Right lobe of liver (tissue), 6 donors: ENCODE data around the gene LGR4. TPM values are rescaled to one million over a fixed set of nuclear protein-coding genes. Genes with fewer than 3 reads are reported as not detected.
A peak's percentile ranks its signal among the peaks of the same experiment; 100 is the strongest.
"Not testable (repeated sequence)": the region's sequence is repeated elsewhere in the genome, so short reads cannot be mapped to it uniquely, and the experiment has no call there.

Experiments
- ATAC-seq, 4 donors: fragments of 200-7000 bp; cut with Tn5 transposase; one replicate each; pipeline ENCODE4 v1.9.1; 2020; ENCODE audit warnings: mild to moderate bottlenecking in 4 of 4, moderate library complexity in 4 of 4
- DNase-seq, 3 donors: peaks; one replicate each; pipeline ENCODE4 v3.0.0-alpha.2; 2020
- H3K27ac ChIP-seq, 3 donors: fragments of 200-600 bp; one replicate each; pipeline ENCODE4 v1.8.0; 2022
- H3K27me3 ChIP-seq, 2 donors: fragments of 200-600 bp; one replicate each; pipeline ENCODE4 v1.8.0; 2022
- H3K36me3 ChIP-seq, 4 donors: fragments of 200-600 bp; sonication (generic) in 1 of 4; one replicate each; pipeline versions ENCODE4 v1.5.1 to v1.8.0; 2017 to 2022; ENCODE audit warnings: control low read depth in 1 of 4
- H3K4me1 ChIP-seq, 4 donors: fragments of 200-600 bp; sonication (generic) in 1 of 4; one replicate each; pipeline versions ENCODE4 v1.5.1 to v1.8.0; 2017 to 2022; ENCODE audit warnings: control low read depth in 1 of 4
- H3K4me3 ChIP-seq, 3 donors: fragments of 200-600 bp; one replicate each; pipeline ENCODE4 v1.8.0; 2022
- H3K9me3 ChIP-seq, 4 donors: fragments of 200-600 bp; sonication (generic) in 1 of 4; one replicate each; pipeline versions ENCODE4 v1.5.1 to v1.8.0; 2017 to 2022; ENCODE audit warnings: control low read depth in 1 of 4
- CTCF ChIP-seq, 4 donors: fragments of 200-600 bp in 3 of 4; fragments of 450-650 bp in 1 of 4; IDR thresholded peaks; one replicate each; pipeline versions ENCODE4 v1.5.1 to v1.8.0; 2016 to 2022; ENCODE audit warnings: antibody characterized with exemption in 4 of 4, mild to moderate bottlenecking in 2 of 4
- POLR2A ChIP-seq: fragments of 450-650 bp; IDR thresholded peaks from one replicate; pipeline ENCODE4 v1.6.1; 2017; ENCODE audit warnings: antibody characterized with exemption, mild to moderate bottlenecking
- WGBS: methylation state at CpG from one replicate; pipeline ENCODE4 v1.1.6; 2018; ENCODE audit warnings: low coverage, low lambda C conversion rate; ENCODE audit not compliant: insufficient coverage; ENCODE audit errors: missing lambda C conversion rate; 5-methylcytosine and 5-hydroxymethylcytosine counted together
- intact Hi-C, 2 donors: fragments of 100-400 bp; cut with DNase I; formaldehyde crosslinking; loops; one replicate each; pipeline versions ENCODE4 v1.11.2 to v1.14.1; 2022
- total RNA-seq, 6 experiments: library from RNA; depleted of rRNA in 2 of 6; stranded (reverse); fragments of >200 nt in 2 of 6; fragmentation: NEBNext Ultra II Directional in 3 of 6; extraction: Animal tissue kit (Norgen Biotek cat#: 25700) in 3 of 6; gene quantifications; one replicate each; pipeline versions ENCODE4 v1.1.0 to v1.2.4, GENCODE V29; 2016 to 2023
- donor health status: DM: no; HTN: yes; CAD: no.
- donor health status: DM: no; HTN: no; CAD: no.
- donor health status: DM: no; HTN: no; CAD: no.
- donor health status: DM: no; HTN: yes; CAD: no.
- donor health status: DM: no; HTN: yes; CAD: no.

LGR4 gene
- total RNA-seq, 6 experiments from 2014 or later: 32.5 to 46.3 (median 44.1) TPM

- ATAC-seq: no peak
- intact Hi-C loops: no loop called here
- Histone ChIP-seq H3K27ac (peak overlapping the region in 1 of 3 donors; percentile 75), H3K4me1 (peaks cover 0 to 49% (median 14%) of the 10 kb centered on the region in 4 donors), H3K4me3 (no peak overlapping the region), H3K27me3 (no peaks in the 10 kb centered on the region), H3K36me3 (no peaks in the 10 kb centered on the region), H3K9me3 (no peaks in the 10 kb centered on the region)
- no peak for DNase-seq
- TF ChIP-seq POLR2A (no peak), CTCF (IDR thresholded peaks at IDR 0.05) (no peak)
- WGBS: 22% methylated on average over 1 of the region's 1 CpG
These were observed 18.9 kb downstream of the LGR4 start for GRCh38 chr11:27453701-27454100.

- Histone ChIP-seq H3K4me3 (no peak overlapping the region), H3K4me1 (peaks cover 0 to 42% (median 14%) of the 10 kb centered on the region in 4 donors), H3K27me3 (no peaks in the 10 kb centered on the region), H3K27ac (peak overlapping the region in 2 of 3 donors; percentile 23 to 44), H3K36me3 (no peaks in the 10 kb centered on the region), H3K9me3 (no peaks in the 10 kb centered on the region)
- WGBS: 62% methylated on average over 3 of the region's 3 CpGs
- intact Hi-C loops: no loop called here
- peak; percentile 16 to 37 (median 22) for ATAC-seq
- no peak for DNase-seq
- no peak for TF ChIP-seq POLR2A
- no peak for TF ChIP-seq CTCF (IDR thresholded peaks at IDR 0.05)
These were observed 20.4 kb downstream of the LGR4 start for GRCh38 chr11:27452147-27452546.

GRCh38 chr11:27451244-27451965 lies 21.2 kb downstream of the LGR4 start:
- 100% methylated on average over 1 of the region's 1 CpG for WGBS
- H3K4me1 ChIP-seq: peaks cover 0 to 35% (median 14%) of the 10 kb centered on the region in 4 donors
- DNase-seq (no peak), ATAC-seq (peak in 1 of 4 donors; percentile 24)
- no peaks in the 10 kb centered on the region for H3K36me3 ChIP-seq
- H3K4me3 ChIP-seq: no peak overlapping the region
- intact Hi-C loops: no loop called here
- TF ChIP-seq POLR2A (no peak), CTCF (IDR thresholded peaks at IDR 0.05) (no peak)
- H3K9me3 ChIP-seq: no peaks in the 10 kb centered on the region
- H3K27ac ChIP-seq: peak overlapping the region in 2 of 3 donors; percentile 23 to 44
- H3K27me3 ChIP-seq: no peaks in the 10 kb centered on the region

GRCh38 chr11:27448184-27448540 lies 24.4 kb downstream of the LGR4 start:
- H3K9me3 ChIP-seq, DNase-seq, H3K36me3 ChIP-seq, H3K27ac ChIP-seq, H3K27me3 ChIP-seq, intact Hi-C loops, H3K4me3 ChIP-seq, ATAC-seq: not testable (repeated sequence)
- H3K4me1 ChIP-seq: peaks cover 0 to 20% (median 4%) of the 10 kb centered on the region in 4 donors
- WGBS: 87% methylated on average over 3 of the region's 5 CpGs

- intact Hi-C loops: no loop called here
- Histone ChIP-seq H3K36me3 (no peaks in the 10 kb centered on the region), H3K27me3 (no peaks in the 10 kb centered on the region), H3K9me3 (no peaks in the 10 kb centered on the region), H3K4me1 (peaks cover 0 to 20% (median 4%) of the 10 kb centered on the region in 4 donors), H3K27ac (no peak overlapping the region), H3K4me3 (no peak overlapping the region)
- ATAC-seq: no peak
- TF ChIP-seq CTCF (IDR thresholded peaks at IDR 0.05) (no peak), POLR2A (no peak)
- no peak for DNase-seq
- 85% methylated on average over 5 of the region's 5 CpGs for WGBS
These were observed 25.1 kb downstream of the LGR4 start for GRCh38 chr11:27447288-27448183.
